ENCODE results near the gene ATM.
A peak's percentile ranks its signal among the peaks of the same experiment; 100 is the strongest.

The ATM gene

DNA sequence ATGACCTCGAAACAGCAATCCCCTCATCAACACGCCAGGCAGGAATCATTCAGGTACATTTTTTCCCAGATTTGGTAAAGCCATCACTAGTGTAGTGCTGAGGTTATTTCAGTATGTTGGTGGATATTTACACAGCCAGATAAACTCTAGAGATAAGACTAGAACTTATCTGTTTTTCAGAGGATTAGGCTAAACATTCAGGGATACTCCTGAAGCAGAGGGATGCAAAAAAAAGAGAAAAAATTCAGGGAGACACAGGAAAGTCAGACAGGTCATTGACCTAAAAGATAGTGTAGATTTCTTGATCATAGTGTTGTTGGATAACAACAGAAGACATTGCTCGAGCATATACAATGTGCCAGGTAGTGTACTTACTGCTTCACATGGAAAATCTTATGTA, 93.2 kb downstream of the ATM start:
- TF ChIP-seq, protein P1, sequence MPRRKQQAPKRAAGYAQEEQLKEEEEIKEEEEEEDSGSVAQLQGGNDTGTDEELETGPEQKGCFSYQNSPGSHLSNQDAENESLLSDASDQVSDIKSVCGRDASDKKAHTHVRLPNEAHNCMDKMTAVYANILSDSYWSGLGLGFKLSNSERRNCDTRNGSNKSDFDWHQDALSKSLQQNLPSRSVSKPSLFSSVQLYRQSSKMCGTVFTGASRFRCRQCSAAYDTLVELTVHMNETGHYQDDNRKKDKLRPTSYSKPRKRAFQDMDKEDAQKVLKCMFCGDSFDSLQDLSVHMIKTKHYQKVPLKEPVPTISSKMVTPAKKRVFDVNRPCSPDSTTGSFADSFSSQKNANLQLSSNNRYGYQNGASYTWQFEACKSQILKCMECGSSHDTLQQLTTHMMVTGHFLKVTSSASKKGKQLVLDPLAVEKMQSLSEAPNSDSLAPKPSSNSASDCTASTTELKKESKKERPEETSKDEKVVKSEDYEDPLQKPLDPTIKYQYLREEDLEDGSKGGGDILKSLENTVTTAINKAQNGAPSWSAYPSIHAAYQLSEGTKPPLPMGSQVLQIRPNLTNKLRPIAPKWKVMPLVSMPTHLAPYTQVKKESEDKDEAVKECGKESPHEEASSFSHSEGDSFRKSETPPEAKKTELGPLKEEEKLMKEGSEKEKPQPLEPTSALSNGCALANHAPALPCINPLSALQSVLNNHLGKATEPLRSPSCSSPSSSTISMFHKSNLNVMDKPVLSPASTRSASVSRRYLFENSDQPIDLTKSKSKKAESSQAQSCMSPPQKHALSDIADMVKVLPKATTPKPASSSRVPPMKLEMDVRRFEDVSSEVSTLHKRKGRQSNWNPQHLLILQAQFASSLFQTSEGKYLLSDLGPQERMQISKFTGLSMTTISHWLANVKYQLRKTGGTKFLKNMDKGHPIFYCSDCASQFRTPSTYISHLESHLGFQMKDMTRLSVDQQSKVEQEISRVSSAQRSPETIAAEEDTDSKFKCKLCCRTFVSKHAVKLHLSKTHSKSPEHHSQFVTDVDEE (CRISPR knock-in tag; IDR thresholded peaks at IDR 0.05), result no peak
- TF ChIP-seq ZC3H10 (CRISPR knock-in tag; IDR thresholded peaks at IDR 0.05) (no peak), ISL1 (CRISPR knock-in tag; IDR thresholded peaks at IDR 0.05) (no peak), ARNTL (CRISPR knock-in tag; IDR thresholded peaks at IDR 0.05; ENCODE audit: borderline replicate concordance, low read depth) (no peak), ZFP3 (CRISPR knock-in tag; IDR thresholded peaks at IDR 0.05) (no peak), ZNF70 (CRISPR knock-in tag; IDR thresholded peaks at IDR 0.05) (no peak), OSR1 (CRISPR knock-in tag; IDR thresholded peaks at IDR 0.05) (no peak), TCF4 (CRISPR knock-in tag; IDR thresholded peaks at IDR 0.05; ENCODE audit: borderline replicate concordance) (no peak), PPARA (CRISPR knock-in tag; IDR thresholded peaks at IDR 0.05; ENCODE audit: borderline replicate concordance) (no peak)
- TF ChIP-seq, protein P2, sequence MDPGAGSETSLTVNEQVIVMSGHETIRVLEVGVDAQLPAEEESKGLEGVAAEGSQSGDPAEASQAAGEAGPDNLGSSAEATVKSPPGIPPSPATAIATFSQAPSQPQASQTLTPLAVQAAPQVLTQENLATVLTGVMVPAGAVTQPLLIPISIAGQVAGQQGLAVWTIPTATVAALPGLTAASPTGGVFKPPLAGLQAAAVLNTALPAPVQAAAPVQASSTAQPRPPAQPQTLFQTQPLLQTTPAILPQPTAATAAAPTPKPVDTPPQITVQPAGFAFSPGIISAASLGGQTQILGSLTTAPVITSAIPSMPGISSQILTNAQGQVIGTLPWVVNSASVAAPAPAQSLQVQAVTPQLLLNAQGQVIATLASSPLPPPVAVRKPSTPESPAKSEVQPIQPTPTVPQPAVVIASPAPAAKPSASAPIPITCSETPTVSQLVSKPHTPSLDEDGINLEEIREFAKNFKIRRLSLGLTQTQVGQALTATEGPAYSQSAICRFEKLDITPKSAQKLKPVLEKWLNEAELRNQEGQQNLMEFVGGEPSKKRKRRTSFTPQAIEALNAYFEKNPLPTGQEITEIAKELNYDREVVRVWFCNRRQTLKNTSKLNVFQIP (CRISPR knock-in tag; IDR thresholded peaks at IDR 0.05; ENCODE audit: borderline replicate concordance, low read depth), result no peak

DNA sequence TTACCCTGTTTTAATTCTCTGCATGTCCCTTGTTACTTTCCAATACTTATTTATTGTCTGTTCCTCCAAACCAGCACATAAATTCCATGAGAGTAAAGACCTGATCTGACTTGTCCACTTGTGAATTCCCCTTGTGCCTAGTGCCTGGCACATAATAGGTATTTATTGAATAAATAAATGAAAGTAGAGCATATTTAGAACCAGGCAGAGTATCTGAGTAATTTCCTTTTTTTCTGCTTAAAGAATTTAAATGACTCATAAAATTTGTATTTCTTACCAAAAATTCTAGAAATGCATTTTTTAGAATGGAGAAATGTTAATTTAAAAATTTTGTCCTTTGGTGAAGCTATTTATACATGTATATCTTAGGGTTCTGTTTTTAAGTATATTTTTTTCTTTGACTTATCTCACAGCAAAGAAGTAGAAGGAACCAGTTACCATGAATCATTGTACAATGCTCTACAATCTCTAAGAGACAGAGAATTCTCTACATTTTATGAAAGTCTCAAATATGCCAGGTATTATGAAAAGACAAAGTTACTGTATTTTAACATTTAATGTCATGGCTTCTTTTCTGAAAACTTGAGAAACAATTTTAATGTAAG, 96.8 kb downstream of the ATM start:
- ATAC-seq, result peak; percentile 63; the same call in 2 of the 3 replicates
- no peak for TF ChIP-seq SNAI2 (CRISPR knock-in tag; IDR thresholded peaks at IDR 0.05)
- TF ChIP-seq ARNTL (CRISPR knock-in tag; IDR thresholded peaks at IDR 0.05; ENCODE audit: borderline replicate concordance, low read depth), result no peak
- TF ChIP-seq ZFP3 (CRISPR knock-in tag; IDR thresholded peaks at IDR 0.05), result no peak
- TF ChIP-seq TOX (CRISPR knock-in tag; IDR thresholded peaks at IDR 0.05; ENCODE audit: borderline replicate concordance), result no peak
- TF ChIP-seq ZNF565 (CRISPR knock-in tag; conservative IDR thresholded peaks at IDR 0.05; ENCODE audit: low read depth), result no peak
- TF ChIP-seq, protein P3, sequence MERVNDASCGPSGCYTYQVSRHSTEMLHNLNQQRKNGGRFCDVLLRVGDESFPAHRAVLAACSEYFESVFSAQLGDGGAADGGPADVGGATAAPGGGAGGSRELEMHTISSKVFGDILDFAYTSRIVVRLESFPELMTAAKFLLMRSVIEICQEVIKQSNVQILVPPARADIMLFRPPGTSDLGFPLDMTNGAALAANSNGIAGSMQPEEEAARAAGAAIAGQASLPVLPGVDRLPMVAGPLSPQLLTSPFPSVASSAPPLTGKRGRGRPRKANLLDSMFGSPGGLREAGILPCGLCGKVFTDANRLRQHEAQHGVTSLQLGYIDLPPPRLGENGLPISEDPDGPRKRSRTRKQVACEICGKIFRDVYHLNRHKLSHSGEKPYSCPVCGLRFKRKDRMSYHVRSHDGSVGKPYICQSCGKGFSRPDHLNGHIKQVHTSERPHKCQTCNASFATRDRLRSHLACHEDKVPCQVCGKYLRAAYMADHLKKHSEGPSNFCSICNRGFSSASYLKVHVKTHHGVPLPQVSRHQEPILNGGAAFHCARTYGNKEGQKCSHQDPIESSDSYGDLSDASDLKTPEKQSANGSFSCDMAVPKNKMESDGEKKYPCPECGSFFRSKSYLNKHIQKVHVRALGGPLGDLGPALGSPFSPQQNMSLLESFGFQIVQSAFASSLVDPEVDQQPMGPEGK (CRISPR knock-in tag; IDR thresholded peaks at IDR 0.05; ENCODE audit: borderline replicate concordance), result no peak
- TF ChIP-seq, protein P1 (CRISPR knock-in tag; IDR thresholded peaks at IDR 0.05), result no peak
- TF ChIP-seq ZNF8 (CRISPR knock-in tag; IDR thresholded peaks at IDR 0.05), result no peak
- TF ChIP-seq, protein P2 (CRISPR knock-in tag; IDR thresholded peaks at IDR 0.05; ENCODE audit: borderline replicate concordance, low read depth), result no peak
- TF ChIP-seq ESRRG (CRISPR knock-in tag; IDR thresholded peaks at IDR 0.05), result no peak
- no peak for TF ChIP-seq RARB (CRISPR knock-in tag; IDR thresholded peaks at IDR 0.05)
- no peak for TF ChIP-seq ISL1 (CRISPR knock-in tag; IDR thresholded peaks at IDR 0.05)

More for the DNA sequence above, 93.2 kb downstream of the ATM start:
- ATAC-seq, result no peak

DNA sequence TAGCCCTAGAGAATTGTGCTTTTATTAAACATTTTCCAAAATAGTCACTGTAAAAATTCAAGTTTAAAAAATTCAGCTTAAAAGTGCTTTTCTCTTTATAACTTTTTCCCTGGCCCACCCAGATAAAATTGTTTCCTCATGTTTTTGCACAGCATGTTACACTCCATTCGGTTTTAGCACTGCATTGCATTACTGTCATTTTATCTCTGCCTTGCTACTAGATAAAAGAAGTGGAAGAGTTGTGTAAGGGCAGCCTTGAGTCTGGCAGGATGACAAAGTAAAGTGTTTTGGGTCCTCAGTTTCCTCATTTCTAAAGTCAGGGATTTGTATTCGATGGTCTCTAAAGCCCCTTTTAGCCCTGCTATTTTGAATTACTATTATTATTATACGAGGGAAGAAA, 99.8 kb downstream of the ATM start:
- TF ChIP-seq ZC3H10 (CRISPR knock-in tag; IDR thresholded peaks at IDR 0.05) (no peak), RARB (CRISPR knock-in tag; IDR thresholded peaks at IDR 0.05) (no peak), BACH2 (CRISPR knock-in tag; IDR thresholded peaks at IDR 0.05; ENCODE audit: borderline replicate concordance) (no peak), ZNF8 (CRISPR knock-in tag; IDR thresholded peaks at IDR 0.05) (no peak), ZFP30 (CRISPR knock-in tag; IDR thresholded peaks at IDR 0.05) (no peak), ZNF70 (CRISPR knock-in tag; IDR thresholded peaks at IDR 0.05) (no peak), ISL1 (CRISPR knock-in tag; IDR thresholded peaks at IDR 0.05) (no peak)
- TF ChIP-seq, protein P2 (CRISPR knock-in tag; IDR thresholded peaks at IDR 0.05; ENCODE audit: borderline replicate concordance, low read depth), result no peak
- TF ChIP-seq, protein P4, sequence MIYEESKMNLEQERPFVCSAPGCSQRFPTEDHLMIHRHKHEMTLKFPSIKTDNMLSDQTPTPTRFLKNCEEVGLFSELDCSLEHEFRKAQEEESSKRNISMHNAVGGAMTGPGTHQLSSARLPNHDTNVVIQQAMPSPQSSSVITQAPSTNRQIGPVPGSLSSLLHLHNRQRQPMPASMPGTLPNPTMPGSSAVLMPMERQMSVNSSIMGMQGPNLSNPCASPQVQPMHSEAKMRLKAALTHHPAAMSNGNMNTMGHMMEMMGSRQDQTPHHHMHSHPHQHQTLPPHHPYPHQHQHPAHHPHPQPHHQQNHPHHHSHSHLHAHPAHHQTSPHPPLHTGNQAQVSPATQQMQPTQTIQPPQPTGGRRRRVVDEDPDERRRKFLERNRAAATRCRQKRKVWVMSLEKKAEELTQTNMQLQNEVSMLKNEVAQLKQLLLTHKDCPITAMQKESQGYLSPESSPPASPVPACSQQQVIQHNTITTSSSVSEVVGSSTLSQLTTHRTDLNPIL (CRISPR knock-in tag; IDR thresholded peaks at IDR 0.05; ENCODE audit: low read depth), result no peak
- TF ChIP-seq, protein P5, sequence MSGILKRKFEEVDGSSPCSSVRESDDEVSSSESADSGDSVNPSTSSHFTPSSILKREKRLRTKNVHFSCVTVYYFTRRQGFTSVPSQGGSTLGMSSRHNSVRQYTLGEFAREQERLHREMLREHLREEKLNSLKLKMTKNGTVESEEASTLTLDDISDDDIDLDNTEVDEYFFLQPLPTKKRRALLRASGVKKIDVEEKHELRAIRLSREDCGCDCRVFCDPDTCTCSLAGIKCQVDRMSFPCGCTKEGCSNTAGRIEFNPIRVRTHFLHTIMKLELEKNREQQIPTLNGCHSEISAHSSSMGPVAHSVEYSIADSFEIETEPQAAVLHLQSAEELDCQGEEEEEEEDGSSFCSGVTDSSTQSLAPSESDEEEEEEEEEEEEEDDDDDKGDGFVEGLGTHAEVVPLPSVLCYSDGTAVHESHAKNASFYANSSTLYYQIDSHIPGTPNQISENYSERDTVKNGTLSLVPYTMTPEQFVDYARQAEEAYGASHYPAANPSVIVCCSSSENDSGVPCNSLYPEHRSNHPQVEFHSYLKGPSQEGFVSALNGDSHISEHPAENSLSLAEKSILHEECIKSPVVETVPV (CRISPR knock-in tag; IDR thresholded peaks at IDR 0.05), result no peak
- no peak for ATAC-seq

Measured in SK-N-SH treated with all-trans-retinoic acid at 6 μM for 48 hours (cell line).